ENCODE results near the gene ZCCHC7.
"Not testable (repeated sequence)": the region's sequence is repeated elsewhere in the genome, so short reads cannot be mapped to it uniquely, and the experiment has no call there.

Gene ZCCHC7

GRCh38 chr9:37119907-37120842 lies at the start of gene ZCCHC7:
ZCCHC7 (plus strand) TSS chr9:37120574.
- peak; percentile 99 for DNase-seq (ENCODE audit: low spot score)

GRCh38 chr9:37074790-37075189 lies 45.6 kb upstream of the ZCCHC7 start:
- not testable (repeated sequence) for DNase-seq (ENCODE audit: low spot score)

- peak; percentile 97 for DNase-seq (ENCODE audit: low spot score)
Measured at GRCh38 chr9:37079370-37080164, 40.8 kb upstream of the ZCCHC7 start.

- not testable (repeated sequence) for DNase-seq (ENCODE audit: low spot score)
Measured at GRCh38 chr9:37080165-37080628, 40.2 kb upstream of the ZCCHC7 start.

GRCh38 chr9:37081507-37081906 lies 38.9 kb upstream of the ZCCHC7 start:
- DNase-seq (ENCODE audit: low spot score), result not testable (repeated sequence)

GRCh38 chr9:37082214-37082765 lies 38.1 kb upstream of the ZCCHC7 start:
- no peak for DNase-seq (ENCODE audit: low spot score)

- DNase-seq (ENCODE audit: low spot score), result no peak
Measured at GRCh38 chr9:37083654-37084053, 36.7 kb upstream of the ZCCHC7 start.

GRCh38 chr9:37085233-37085632 lies 35.1 kb upstream of the ZCCHC7 start:
- DNase-seq (ENCODE audit: low spot score), result no peak

GRCh38 chr9:37092714-37093295 lies 27.6 kb upstream of the ZCCHC7 start:
- not testable (repeated sequence) for DNase-seq (ENCODE audit: low spot score)

GRCh38 chr9:37094751-37095150 lies 25.6 kb upstream of the ZCCHC7 start:
- DNase-seq (ENCODE audit: low spot score), result no peak

GRCh38 chr9:37096628-37097027 lies 23.7 kb upstream of the ZCCHC7 start:
- DNase-seq (ENCODE audit: low spot score), result no peak

GRCh38 chr9:37097294-37097693 lies 23.1 kb upstream of the ZCCHC7 start:
- DNase-seq (ENCODE audit: low spot score), result no peak

GRCh38 chr9:37100327-37100726 lies 20.0 kb upstream of the ZCCHC7 start:
- no peak for DNase-seq (ENCODE audit: low spot score)

- no peak for DNase-seq (ENCODE audit: low spot score)
Measured at GRCh38 chr9:37100741-37101140, 19.6 kb upstream of the ZCCHC7 start.

GRCh38 chr9:37102486-37102885 lies 17.9 kb upstream of the ZCCHC7 start:
- DNase-seq (ENCODE audit: low spot score), result no peak

- peak; percentile 70 for DNase-seq (ENCODE audit: low spot score)
Measured at GRCh38 chr9:37104183-37104889, 16.0 kb upstream of the ZCCHC7 start.

GRCh38 chr9:37105234-37105633 lies 15.1 kb upstream of the ZCCHC7 start:
- DNase-seq (ENCODE audit: low spot score), result no peak

GRCh38 chr9:37107701-37108100 lies 12.7 kb upstream of the ZCCHC7 start:
- DNase-seq (ENCODE audit: low spot score), result no peak

- DNase-seq (ENCODE audit: low spot score), result not testable (repeated sequence)
Measured at GRCh38 chr9:37114442-37114841, 5.9 kb upstream of the ZCCHC7 start.

GRCh38 chr9:37117956-37118355 lies 2.4 kb upstream of the ZCCHC7 start:
- DNase-seq (ENCODE audit: low spot score), result no peak

- DNase-seq (ENCODE audit: low spot score), result no peak
Measured at GRCh38 chr9:37119360-37119759, 1.0 kb upstream of the ZCCHC7 start.
